MCF 10A (cell line): ENCODE measurements around the gene TMIGD1. TPM values are rescaled to one million over a fixed set of nuclear protein-coding genes. Genes with fewer than 3 reads are reported as not detected.
A peak's percentile ranks its signal among the peaks of the same experiment; 100 is the strongest.

Experiments
- BruUV-seq: library from RNA; stranded (reverse); fragments of 400-500 nt; replicated peaks from 2 replicates; lab custom pipeline; 2021; lab: Mats Ljungman, UMichigan
- CTCF ChIA-PET: fragments of 300-600 bp; sonication (Branson Sonifier 250); formaldehyde crosslinking; extraction: SDS; loops from one replicate; lab custom pipeline; 2021; ENCODE audit warnings: antibody characterized with exemption, inconsistent platforms; lab: Yijun Ruan, JAX
- POLR2A ChIA-PET: fragments of 300-600, 350-650 bp; sonication (Branson Sonifier 250); formaldehyde crosslinking; extraction: SDS; loops from one replicate; lab custom pipeline; 2020; ENCODE audit warnings: antibody characterized with exemption, inconsistent platforms; lab: Yijun Ruan, JAX
- DNase-seq: peaks from one replicate; pipeline ENCODE4 v3.0.0-alpha.2; 2018; ENCODE audit not compliant: unreplicated experiment
- H3K27ac Mint-ChIP-seq: one replicate; pipeline ENCODE4 v1.8.0; 2022; ENCODE audit warnings: mild to moderate bottlenecking, low read depth, mixed read lengths; ENCODE audit not compliant: unreplicated experiment
- H3K27me3 Mint-ChIP-seq: one replicate; pipeline ENCODE4 v1.8.0; 2022; ENCODE audit warnings: mixed read lengths; ENCODE audit not compliant: insufficient read depth, unreplicated experiment
- H3K36me3 Mint-ChIP-seq: one replicate; pipeline ENCODE4 v1.8.0; 2022; ENCODE audit warnings: mild to moderate bottlenecking, moderate library complexity, mixed read lengths; ENCODE audit not compliant: insufficient read depth, unreplicated experiment
- H3K4me1 Mint-ChIP-seq: one replicate; pipeline ENCODE4 v1.8.0; 2022; ENCODE audit warnings: mixed read lengths; ENCODE audit not compliant: insufficient read depth, unreplicated experiment
- H3K4me3 Mint-ChIP-seq: one replicate; pipeline ENCODE4 v1.8.0; 2022; ENCODE audit warnings: mild to moderate bottlenecking, moderate library complexity, mixed read lengths; ENCODE audit not compliant: unreplicated experiment
- H3K9me3 Mint-ChIP-seq: one replicate; pipeline ENCODE4 v1.8.0; 2022; ENCODE audit warnings: mixed read lengths; ENCODE audit not compliant: unreplicated experiment
- intact Hi-C: fragments of 100-400 bp; cut with micrococcal nuclease; formaldehyde crosslinking; loops from 2 replicates; pipeline ENCODE4 v1.14.1; 2022
- total RNA-seq: library from RNA; stranded (reverse); gene quantifications from 2 replicates; pipeline ENCODE4 v1.2.3, GENCODE V29; 2022
- TF ChIP-seq, protein P1 (sequence below): fragments of 200-600 bp; IDR thresholded peaks from one replicate; pipeline ENCODE4 v1.8.0; 2022; ENCODE audit warnings: antibody characterized with exemption, mild to moderate bottlenecking; ENCODE audit not compliant: unreplicated experiment

The TMIGD1 gene
- total RNA-seq, 1 experiment from 2014 or later: not detected

DNA sequence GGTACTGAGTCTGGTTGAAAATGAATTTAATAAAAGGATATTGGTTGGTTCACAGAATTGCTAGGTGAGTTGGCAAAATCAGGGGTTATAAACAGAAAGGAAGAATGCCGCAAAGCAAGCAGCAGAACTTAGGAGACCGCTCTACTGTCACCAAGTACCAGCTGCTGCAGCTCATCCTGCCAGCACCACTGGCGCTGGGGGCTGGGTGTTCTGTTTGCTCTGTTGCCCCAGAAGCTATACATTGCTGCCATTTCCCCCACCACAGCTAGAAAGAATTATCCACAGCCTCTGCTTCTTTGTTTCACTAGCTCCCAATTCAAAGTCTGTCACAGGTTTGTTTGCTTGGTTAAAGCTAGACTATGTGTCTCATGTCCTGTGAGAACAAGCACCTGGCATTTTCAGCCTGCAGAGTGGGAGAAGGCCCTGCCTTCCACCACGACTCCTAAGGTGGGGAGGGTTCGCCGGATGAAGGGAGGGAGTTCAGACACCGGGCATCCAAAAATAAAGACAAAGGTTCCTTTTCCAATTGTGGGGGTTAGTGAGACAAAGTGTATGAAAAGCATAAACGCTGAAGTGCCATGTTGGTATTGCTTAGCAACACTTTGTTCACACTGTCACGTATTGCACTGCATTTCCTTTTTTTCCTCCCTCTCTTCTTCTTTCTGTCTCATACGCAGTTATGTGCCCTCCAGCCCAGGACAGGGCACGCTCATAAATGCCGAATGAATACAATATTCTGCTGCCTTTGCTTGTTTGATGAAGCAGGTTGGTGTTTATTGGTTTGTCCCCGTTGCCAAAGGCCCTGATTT is 35.3 kb upstream of the TMIGD1 start:
- BruUV-seq: no TSS peak
- H3K36me3 Mint-ChIP-seq: peaks cover 12% of the 10 kb centered on the region
- TF ChIP-seq, protein P1, sequence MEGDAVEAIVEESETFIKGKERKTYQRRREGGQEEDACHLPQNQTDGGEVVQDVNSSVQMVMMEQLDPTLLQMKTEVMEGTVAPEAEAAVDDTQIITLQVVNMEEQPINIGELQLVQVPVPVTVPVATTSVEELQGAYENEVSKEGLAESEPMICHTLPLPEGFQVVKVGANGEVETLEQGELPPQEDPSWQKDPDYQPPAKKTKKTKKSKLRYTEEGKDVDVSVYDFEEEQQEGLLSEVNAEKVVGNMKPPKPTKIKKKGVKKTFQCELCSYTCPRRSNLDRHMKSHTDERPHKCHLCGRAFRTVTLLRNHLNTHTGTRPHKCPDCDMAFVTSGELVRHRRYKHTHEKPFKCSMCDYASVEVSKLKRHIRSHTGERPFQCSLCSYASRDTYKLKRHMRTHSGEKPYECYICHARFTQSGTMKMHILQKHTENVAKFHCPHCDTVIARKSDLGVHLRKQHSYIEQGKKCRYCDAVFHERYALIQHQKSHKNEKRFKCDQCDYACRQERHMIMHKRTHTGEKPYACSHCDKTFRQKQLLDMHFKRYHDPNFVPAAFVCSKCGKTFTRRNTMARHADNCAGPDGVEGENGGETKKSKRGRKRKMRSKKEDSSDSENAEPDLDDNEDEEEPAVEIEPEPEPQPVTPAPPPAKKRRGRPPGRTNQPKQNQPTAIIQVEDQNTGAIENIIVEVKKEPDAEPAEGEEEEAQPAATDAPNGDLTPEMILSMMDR: no peak
- H3K9me3 Mint-ChIP-seq: no peaks in the 10 kb centered on the region
- no peak overlapping the region for H3K4me3 Mint-ChIP-seq
- ChIA-PET POLR2A (interaction anchor here (0.9 to 2.1 kb wide), 5 partner anchors 10 to 108 kb away, joined by 3 to 12 read pairs (median 5); partner anchors contain the start of genes CPD and GOSR1), CTCF (interaction anchor here (1.5 kb wide), 1 partner anchor 17 kb away, joined by 3 read pairs; no protein-coding TSS in a partner anchor)
- H3K27me3 Mint-ChIP-seq: no peaks in the 10 kb centered on the region
- H3K4me1 Mint-ChIP-seq: peaks cover 18% of the 10 kb centered on the region
- no peak for DNase-seq
- intact Hi-C loops: no loop called here
- no peak overlapping the region for H3K27ac Mint-ChIP-seq

DNA sequence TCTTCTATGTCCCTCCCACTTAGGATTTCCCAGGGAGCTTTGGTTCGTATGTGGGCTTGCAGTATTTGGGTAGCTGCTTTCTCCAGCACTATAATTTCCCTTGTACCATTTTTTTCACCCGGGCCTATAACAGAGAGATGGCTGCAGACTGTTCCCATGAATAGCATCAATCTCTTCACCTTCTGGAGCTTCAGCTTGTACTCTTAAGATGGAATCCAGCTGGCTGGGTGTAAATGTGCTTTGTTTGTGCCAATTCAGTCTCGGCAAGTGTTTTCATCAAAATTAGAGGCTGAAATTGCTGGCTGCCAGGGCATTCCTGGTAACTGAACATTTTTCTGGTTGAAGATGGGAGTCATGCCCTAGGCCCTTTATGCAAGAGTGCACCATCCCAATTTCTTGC is 32.7 kb upstream of the TMIGD1 start:
- Mint-ChIP-seq H3K36me3 (peaks cover 16% of the 10 kb centered on the region), H3K4me3 (no peak overlapping the region), H3K27ac (no peak overlapping the region), H3K9me3 (no peaks in the 10 kb centered on the region), H3K27me3 (no peaks in the 10 kb centered on the region), H3K4me1 (peaks cover 12% of the 10 kb centered on the region)
- TF ChIP-seq, protein P1: no peak
- intact Hi-C loops: no loop called here
- CTCF ChIA-PET: interaction anchor here (0.7 to 2.0 kb wide), 4 partner anchors 9 to 36 kb away, joined by 3 to 6 read pairs (median 4); no protein-coding TSS in a partner anchor
- no peak for DNase-seq
- POLR2A ChIA-PET: interaction anchor here (0.5 to 1.3 kb wide), 2 partner anchors 17 to 215 kb away, joined by 4 to 6 read pairs; no protein-coding TSS in a partner anchor
- no TSS peak for BruUV-seq

DNA sequence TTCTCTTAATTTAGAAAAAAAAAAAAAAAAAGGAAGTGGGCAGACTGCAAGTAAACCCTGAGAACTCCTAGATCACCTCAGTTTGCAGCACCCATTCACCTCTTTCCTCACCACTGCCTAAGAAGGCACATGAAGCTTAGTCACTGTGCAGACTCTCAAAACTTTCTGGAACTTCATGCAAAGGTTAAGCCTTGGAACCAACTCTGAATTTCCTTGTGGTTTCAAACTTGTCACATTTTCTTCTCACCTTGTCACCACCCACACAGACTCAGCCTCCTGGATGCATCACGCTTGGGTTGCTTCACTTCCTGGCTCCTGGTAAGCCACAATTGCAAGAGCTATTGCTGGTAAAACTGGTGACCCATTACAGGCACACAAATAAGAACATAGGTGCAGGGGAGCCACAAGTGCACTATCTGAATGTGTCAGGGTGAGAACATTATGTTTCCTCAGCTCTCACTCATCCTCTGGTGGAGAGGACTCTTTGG is 29.9 kb upstream of the TMIGD1 start:
- Mint-ChIP-seq H3K27me3 (no peaks in the 10 kb centered on the region), H3K4me1 (peaks cover 8% of the 10 kb centered on the region), H3K4me3 (no peak overlapping the region), H3K9me3 (peaks cover 18% of the 10 kb centered on the region), H3K36me3 (peaks cover 10% of the 10 kb centered on the region), H3K27ac (peak overlapping the region; percentile 73)
- DNase-seq: peak; percentile 93
- BruUV-seq: no TSS peak
- POLR2A ChIA-PET: interaction anchor here (0.9 to 1.4 kb wide), 5 partner anchors 8 to 21 kb away, joined by 3 to 5 read pairs (median 3); no protein-coding TSS in a partner anchor
- CTCF ChIA-PET: interaction anchor here (0.5 to 0.8 kb wide), 5 partner anchors 23 to 642 kb away, joined by 3 to 5 read pairs (median 3); no protein-coding TSS in a partner anchor
- intact Hi-C loops: no loop called here
- TF ChIP-seq, protein P1: no peak

DNA sequence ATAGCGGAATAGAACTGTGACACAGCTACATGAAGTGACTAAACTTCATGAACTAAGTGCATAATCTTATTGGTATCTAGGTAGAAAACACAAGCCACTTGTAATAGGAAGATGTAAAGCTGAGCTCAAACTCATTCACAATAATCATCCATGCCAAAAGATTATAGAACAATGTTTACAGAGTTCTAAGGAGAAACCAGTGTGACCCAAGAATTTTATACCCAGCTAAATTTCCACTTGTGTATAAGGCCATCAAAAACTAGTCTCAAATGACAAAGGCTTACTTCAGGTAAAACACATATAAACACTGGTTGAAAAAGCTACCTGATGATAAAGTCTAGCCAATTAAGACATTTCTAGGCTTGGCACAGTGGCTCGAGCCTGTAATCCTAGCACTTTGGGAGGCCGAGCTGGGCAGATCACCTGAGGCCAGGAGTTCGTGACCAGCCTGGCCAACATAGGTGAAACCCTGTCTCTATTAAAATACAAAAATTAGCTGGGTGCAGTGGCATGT is 28.0 kb upstream of the TMIGD1 start:
- POLR2A ChIA-PET: no interaction called here

More for the DNA sequence above, 28.0 kb upstream of the TMIGD1 start:
- no TSS peak for BruUV-seq
- DNase-seq: no peak
- Mint-ChIP-seq H3K4me3 (no peak overlapping the region), H3K27ac (no peak overlapping the region), H3K36me3 (peaks cover 4% of the 10 kb centered on the region), H3K4me1 (peaks cover 8% of the 10 kb centered on the region), H3K9me3 (peaks cover 18% of the 10 kb centered on the region), H3K27me3 (no peaks in the 10 kb centered on the region)
- CTCF ChIA-PET: interaction anchor here (0.7 kb wide), 1 partner anchor 18 kb away, joined by 3 read pairs; no protein-coding TSS in a partner anchor
- intact Hi-C loops: no loop called here
- TF ChIP-seq, protein P1: no peak
